Spleen (tissue), 11 donors: ENCODE data around the gene ZC3H18. TPM values are rescaled to one million over a fixed set of nuclear protein-coding genes. Genes with fewer than 3 reads are reported as not detected.

Experiments
- DNase-seq: peaks from one replicate; pipeline ENCODE4 v3.0.0-alpha.2; 2020
- H3K27ac ChIP-seq, 8 donors: fragments of 200-600 bp; sonication (generic) in 7 of 8; 1 replicate in 4 of 8; 2 replicates in 4 of 8; pipeline versions ENCODE4 v1.5.0 to v1.8.0; 2016 to 2021; ENCODE audit warnings: inconsistent platforms in 4 of 8, mild to moderate bottlenecking in 4 of 8, moderate library complexity in 1 of 8
- H3K27me3 ChIP-seq, 7 donors: fragments of 200-600 bp; sonication (generic) in 6 of 7; replicated peaks in 1 of 7; 1 replicate in 4 of 7; 2 replicates in 3 of 7; pipeline versions ENCODE4 v1.5.0 to v1.8.0; 2016 to 2021; ENCODE audit warnings: inconsistent platforms in 3 of 7, mild to moderate bottlenecking in 1 of 7
- H3K36me3 ChIP-seq, 6 donors: fragments of 200-600 bp; sonication (generic) in 5 of 6; 1 replicate in 4 of 6; 2 replicates in 2 of 6; pipeline versions ENCODE4 v1.5.0 to v1.8.0; 2016 to 2021; ENCODE audit warnings: inconsistent platforms in 2 of 6
- H3K4me1 ChIP-seq, 6 donors: fragments of 200-600 bp; sonication (generic) in 5 of 6; 1 replicate in 3 of 6; 2 replicates in 3 of 6; pipeline versions ENCODE4 v1.5.0 to v1.8.0; 2016 to 2021; ENCODE audit warnings: inconsistent platforms in 3 of 6
- H3K4me3 ChIP-seq, 8 donors: fragments of 200-600 bp; sonication (generic) in 7 of 8; 1 replicate in 4 of 8; 2 replicates in 4 of 8; pipeline versions ENCODE4 v1.5.0 to v1.8.0; 2016 to 2021; ENCODE audit warnings: inconsistent platforms in 4 of 8, mild to moderate bottlenecking in 4 of 8, moderate library complexity in 2 of 8
- H3K9me3 ChIP-seq, 8 donors: fragments of 200-600 bp; sonication (generic) in 7 of 8; 1 replicate in 4 of 8; 2 replicates in 4 of 8; pipeline versions ENCODE4 v1.5.0 to v1.8.0; 2016 to 2021; ENCODE audit warnings: inconsistent platforms in 4 of 8
- CTCF ChIP-seq, 11 experiments: fragments of 200-600 bp in 7 of 11; fragments of 450-650 bp in 4 of 11; sonication (generic) in 4 of 11; IDR thresholded peaks in 8 of 11; conservative IDR thresholded peaks in 3 of 11; 1 replicate in 7 of 11; 2 replicates in 4 of 11; pipeline versions ENCODE4 v1.4.0 to v1.8.0; 2016 to 2021; ENCODE audit warnings: antibody characterized with exemption in 11 of 11, inconsistent platforms in 4 of 11, mild to moderate bottlenecking in 1 of 11
- POLR2A ChIP-seq, 3 donors: fragments of 450-650 bp; IDR thresholded peaks; one replicate each; pipeline ENCODE4 v1.5.1; 2017; ENCODE audit warnings: antibody characterized with exemption in 3 of 3, mild to moderate bottlenecking in 1 of 3
- POLR2AphosphoS5 ChIP-seq, 3 donors: sonication (generic); formaldehyde crosslinking; IDR thresholded peaks; one replicate each; pipeline ENCODE4 v1.5.1; 2017; ENCODE audit warnings: antibody characterized with exemption in 3 of 3
- WGBS, 5 donors: extraction: QIAGEN DNeasy Blood & Tissue Kit in 3 of 5; methylation state at CpG; one replicate each; pipeline versions ENCODE4 v1.1.5 to v1.1.7; 2013 to 2018; 5-methylcytosine and 5-hydroxymethylcytosine counted together
- intact Hi-C: fragments of 100-400 bp; cut with DNase I; formaldehyde crosslinking; loops from one replicate; pipeline ENCODE4 v1.15.0; 2023; ENCODE audit warnings: low total_unique reads
- polyA plus RNA-seq, 3 donors: library from polyadenylated mRNA; stranded (reverse); fragments of 200-250 nt; gene quantifications; one replicate each; pipeline ENCODE4 v1.2.1, GENCODE V29; 2013
- total RNA-seq, 7 donors: library from RNA; depleted of rRNA in 3 of 7; stranded (reverse); fragments of >200 nt in 3 of 7; fragmentation: NEBNext Ultra II Directional in 4 of 7; extraction: Animal tissue kit (Norgen Biotek cat#: 25700) in 4 of 7; gene quantifications; one replicate each; pipeline versions ENCODE4 v1.1.0 to v1.2.1, GENCODE V29; 2016 to 2021
- donor health status: healthy with polysubstance abuse.
- donor health status: DM: no; HTN: no; CAD: no; lungs with moderate emphysema.
- donor health status: DM: no; HTN: no; CAD: no.
- donor health status: Bipolar disorder and iron deficiency.
- donor health status: healthy.
- donor health status: DM: no; HTN: no; CAD: no.
- donor health status: DM: yes; HTN: yes; CAD: no.

The ZC3H18 gene
- total and polyA plus RNA-seq, 10 donors, result 18.0 to 65.2 (median 34.7) TPM

GRCh38 chr16:88610909-88611812 lies 41.0 kb downstream of the ZC3H18 start:
- 92 to 94% (median 93%) methylated on average over 44 to 49 of the region's 49 CpGs for WGBS, 5 donors
- Histone ChIP-seq H3K27me3 (no peaks in the 10 kb centered on the region), H3K4me1 (peaks cover 0 to 63% (median 21%) of the 10 kb centered on the region in 6 donors), H3K27ac (no peak overlapping the region), H3K9me3 (no peaks in the 10 kb centered on the region), H3K36me3 (peaks cover 0 to 99% (median 52%) of the 10 kb centered on the region in 6 donors), H3K4me3 (no peak overlapping the region)
- no peak for TF ChIP-seq CTCF (IDR thresholded peaks at IDR 0.05 in 8 of 11, conservative IDR thresholded peaks at IDR 0.05 in 3 of 11)
- no peak for TF ChIP-seq POLR2AphosphoS5 (IDR thresholded peaks at IDR 0.05)
- no peak for TF ChIP-seq POLR2A (IDR thresholded peaks at IDR 0.05)
- intact Hi-C loops, result no loop called here
- no peak for DNase-seq

DNA sequence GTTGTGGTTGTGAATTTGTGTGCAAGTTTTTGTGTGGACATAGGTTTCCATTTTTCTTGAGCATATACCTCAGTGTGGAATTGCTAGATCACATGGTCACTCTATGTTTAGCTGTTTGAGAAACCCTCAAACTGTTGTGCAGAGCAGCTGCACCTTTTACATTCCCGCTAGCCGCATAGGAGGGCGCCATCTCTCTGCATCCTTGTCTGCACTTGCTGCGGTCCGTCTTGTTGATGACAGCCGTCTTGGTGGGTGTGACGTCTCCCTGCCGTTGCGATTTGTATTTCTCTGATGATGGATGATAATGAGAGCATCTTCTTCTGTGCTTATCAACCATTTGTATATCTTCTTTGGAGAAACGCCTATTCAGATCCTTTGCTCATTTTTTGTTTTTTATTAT lies 43.1 kb downstream of the ZC3H18 start:
- WGBS, 5 donors, result 90 to 94% (median 93%) methylated on average over 10 of the region's 10 CpGs
- intact Hi-C loops, result no loop called here
- TF ChIP-seq CTCF (IDR thresholded peaks at IDR 0.05 in 8 of 11, conservative IDR thresholded peaks at IDR 0.05 in 3 of 11) (no peak), POLR2AphosphoS5 (IDR thresholded peaks at IDR 0.05) (no peak), POLR2A (IDR thresholded peaks at IDR 0.05) (no peak)
- H3K9me3 ChIP-seq, result no peaks in the 10 kb centered on the region
- H3K27ac ChIP-seq, result peak overlapping the region in 2 of 8 donors; percentile 40 to 42
- DNase-seq, result no peak
- H3K27me3 ChIP-seq, result no peaks in the 10 kb centered on the region
- H3K36me3 ChIP-seq, result peaks cover 0 to 100% (median 46%) of the 10 kb centered on the region in 6 donors
- peaks cover under 1 to 62% (median 26%) of the 10 kb centered on the region in 6 donors for H3K4me1 ChIP-seq
- no peak overlapping the region for H3K4me3 ChIP-seq

GRCh38 chr16:88613911-88614817 lies 44.0 kb downstream of the ZC3H18 start:
- Histone ChIP-seq H3K4me1 (peaks cover 6 to 63% (median 33%) of the 10 kb centered on the region in 6 donors), H3K27me3 (no peaks in the 10 kb centered on the region), H3K4me3 (no peak overlapping the region), H3K36me3 (peaks cover 0 to 100% (median 39%) of the 10 kb centered on the region in 6 donors), H3K9me3 (no peaks in the 10 kb centered on the region), H3K27ac (peak overlapping the region in 6 of 8 donors; percentile 26 to 51 (median 34))
- DNase-seq, result no peak
- TF ChIP-seq POLR2A (IDR thresholded peaks at IDR 0.05) (no peak), POLR2AphosphoS5 (IDR thresholded peaks at IDR 0.05) (no peak), CTCF (IDR thresholded peaks at IDR 0.05 in 8 of 11, conservative IDR thresholded peaks at IDR 0.05 in 3 of 11) (no peak)
- intact Hi-C loops, result no loop called here
- WGBS, 5 donors, result 78 to 86% (median 79%) methylated on average over 18 to 19 of the region's 19 CpGs
